Measurements from ENCODE around the gene HCN2. TPM values are rescaled to one million over a fixed set of nuclear protein-coding genes. Genes with fewer than 3 reads are reported as not detected.
A peak's percentile ranks its signal among the peaks of the same experiment; 100 is the strongest.

Gene HCN2
- total and polyA plus RNA-seq, 9 of the 15 experiments (the other 6 are each of a cell fraction or from before 2014, with no cell fraction given), result 0.29 to 4.2 (median 0.82) TPM; not detected in 2

- peak in 1 of 2 experiments; percentile 85; a peak in 2 of 4 replicates for TF ChIP-seq ZMIZ1 (IDR thresholded peaks at IDR 0.05; ENCODE audit: low read depth in 2 of 2, low read length in 2 of 2)
- TF ChIP-seq MGA (IDR thresholded peaks at IDR 0.05), result peak; percentile 35; the same call in 1 of the 2 replicates
- TF ChIP-seq ZC3H11A (IDR thresholded peaks at IDR 0.05; ENCODE audit: low read depth, low read length), result no peak
- no peak for TF ChIP-seq ZNF253 (CRISPR knock-in tag; conservative IDR thresholded peaks at IDR 0.05)
- TF ChIP-seq KAT7 (CRISPR knock-in tag; IDR thresholded peaks at IDR 0.05; ENCODE audit: borderline replicate concordance), result peak; percentile 68; the same call in 1 of the 2 replicates
- peak; percentile 15 for TF ChIP-seq ZFP36 (IDR thresholded peaks at IDR 0.05; ENCODE audit: low read depth, low read length, partially characterized antibody)
- no peak for TF ChIP-seq ZBTB2 (IDR thresholded peaks at IDR 0.05)
- peak in 1 of 2 experiments; percentile 65; a peak in 2 of 3 replicates for TF ChIP-seq CBX3 (IDR thresholded peaks at IDR 0.05; ENCODE audit: borderline replicate concordance in 1 of 2, low read length in 2 of 2)
Observed at GRCh38 chr19:597406-598315, 8.0 kb downstream of the HCN2 start (continued).
